ENCODE measurements around the gene ARNT2. TPM values are rescaled to one million over a fixed set of nuclear protein-coding genes. Genes with fewer than 3 reads are reported as not detected.

Gene ARNT2
- polyA plus RNA-seq, 3 donors: 63.6 to 68.3 (median 67.9) TPM

GRCh38 chr15:80405970-80406369 lies 1.8 kb downstream of the ARNT2 start:
- DNase-seq (ENCODE audit: low read depth in 3 of 3, low spot score in 2 of 3): no peak

- DNase-seq (ENCODE audit: low read depth in 3 of 3, low spot score in 2 of 3): no peak
Observed at GRCh38 chr15:80411788-80412288, 7.7 kb downstream of the ARNT2 start.

GRCh38 chr15:80414546-80415357 lies 10.6 kb downstream of the ARNT2 start:
- DNase-seq (ENCODE audit: low read depth in 3 of 3, low spot score in 2 of 3): no peak

- DNase-seq (ENCODE audit: low read depth in 3 of 3, low spot score in 2 of 3): no peak
Observed at GRCh38 chr15:80415358-80415670, 11.1 kb downstream of the ARNT2 start.

GRCh38 chr15:80416702-80417101 lies 12.5 kb downstream of the ARNT2 start:
- DNase-seq (ENCODE audit: low read depth in 3 of 3, low spot score in 2 of 3): no peak

- DNase-seq (ENCODE audit: low read depth in 3 of 3, low spot score in 2 of 3): no peak
Observed at GRCh38 chr15:80418892-80419537, 14.8 kb downstream of the ARNT2 start.

GRCh38 chr15:80419546-80419945 lies 15.4 kb downstream of the ARNT2 start:
- no peak for DNase-seq (ENCODE audit: low read depth in 3 of 3, low spot score in 2 of 3)

- no peak for DNase-seq (ENCODE audit: low read depth in 3 of 3, low spot score in 2 of 3)
Observed at GRCh38 chr15:80420658-80421057, 16.5 kb downstream of the ARNT2 start.

GRCh38 chr15:80423215-80423614 lies 19.0 kb downstream of the ARNT2 start:
- no peak for DNase-seq (ENCODE audit: low read depth in 3 of 3, low spot score in 2 of 3)

GRCh38 chr15:80424381-80424780 lies 20.2 kb downstream of the ARNT2 start:
- no peak for DNase-seq (ENCODE audit: low read depth in 3 of 3, low spot score in 2 of 3)

GRCh38 chr15:80426316-80426715 lies 22.1 kb downstream of the ARNT2 start:
- DNase-seq (ENCODE audit: low read depth in 3 of 3, low spot score in 2 of 3): no peak

GRCh38 chr15:80429964-80430363 lies 25.8 kb downstream of the ARNT2 start:
- no peak for DNase-seq (ENCODE audit: low read depth in 3 of 3, low spot score in 2 of 3)

GRCh38 chr15:80431635-80432344 lies 27.6 kb downstream of the ARNT2 start:
- no peak for DNase-seq (ENCODE audit: low read depth in 3 of 3, low spot score in 2 of 3)

GRCh38 chr15:80432345-80432702 lies 28.1 kb downstream of the ARNT2 start:
- DNase-seq (ENCODE audit: low read depth in 3 of 3, low spot score in 2 of 3): no peak

GRCh38 chr15:80433836-80434235 lies 29.7 kb downstream of the ARNT2 start:
- no peak for DNase-seq (ENCODE audit: low read depth in 3 of 3, low spot score in 2 of 3)

GRCh38 chr15:80434926-80435720 lies 30.9 kb downstream of the ARNT2 start:
- peak in 2 of 3 donors; percentile 9 to 35 for DNase-seq (ENCODE audit: low read depth in 3 of 3, low spot score in 2 of 3)

GRCh38 chr15:80436511-80437307 lies 32.5 kb downstream of the ARNT2 start:
- DNase-seq (ENCODE audit: low read depth in 3 of 3, low spot score in 2 of 3): no peak

GRCh38 chr15:80437334-80437891 lies 33.2 kb downstream of the ARNT2 start:
- no peak for DNase-seq (ENCODE audit: low read depth in 3 of 3, low spot score in 2 of 3)

GRCh38 chr15:80439140-80439539 lies 35.0 kb downstream of the ARNT2 start:
- no peak for DNase-seq (ENCODE audit: low read depth in 3 of 3, low spot score in 2 of 3)

GRCh38 chr15:80440024-80440423 lies 35.8 kb downstream of the ARNT2 start:
- DNase-seq (ENCODE audit: low read depth in 3 of 3, low spot score in 2 of 3): no peak

Measured in right renal cortex interstitium (tissue), 3 donors.